ENCODE measurements around the gene POMP. TPM values are rescaled to one million over a fixed set of nuclear protein-coding genes. Genes with fewer than 3 reads are reported as not detected.

Gene POMP
- total RNA-seq, 1 experiment from 2014 or later: 107 TPM

DNA sequence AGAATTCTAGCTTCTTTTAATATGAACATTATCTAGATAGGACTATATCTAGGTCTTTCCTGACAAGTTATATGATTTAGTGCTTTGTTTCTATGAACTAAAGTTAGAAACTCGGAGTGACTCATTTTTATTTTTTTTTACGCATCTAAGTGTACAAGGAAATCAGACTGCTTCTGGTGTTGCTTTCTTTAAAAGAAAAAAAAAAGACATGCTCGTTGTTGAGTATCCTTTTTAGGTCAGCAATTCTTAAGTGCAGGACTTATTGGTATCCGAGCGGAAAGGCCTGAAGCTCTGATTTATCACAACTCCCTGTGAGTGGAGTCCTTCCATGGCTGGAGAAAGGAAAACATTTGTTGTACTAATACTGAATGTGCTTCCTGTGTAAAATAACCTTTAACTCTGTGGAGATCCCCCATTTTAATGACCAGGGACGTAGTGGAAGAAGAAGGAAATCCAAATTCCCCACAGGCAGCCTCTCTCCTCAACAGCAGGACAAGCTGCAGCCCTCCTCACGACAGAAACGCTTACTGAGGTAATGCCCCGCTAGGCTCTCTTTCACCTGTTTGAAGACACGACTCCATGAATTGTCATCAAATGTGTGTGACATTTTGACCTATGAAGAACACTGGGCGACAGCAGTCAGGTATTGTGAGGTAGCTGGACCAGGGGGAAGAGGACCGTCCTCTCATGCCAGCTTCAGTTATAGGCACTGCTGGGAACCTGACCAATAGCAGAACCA, 17.9 kb upstream of the POMP start:
- no TSS peak for BruUV-seq (replicated peaks)
- Histone ChIP-seq H3K4me2 (ENCODE audit: low read length) (no peak overlapping the region), H3K9me2 (ENCODE audit: insufficient read depth) (no peaks in the 10 kb centered on the region), H2AFZ (ENCODE audit: low read depth, low read length, poor library complexity, severe bottlenecking) (no peak overlapping the region), H4K20me1 (ENCODE audit: insufficient read depth) (no peaks in the 10 kb centered on the region), H3K79me2 (ENCODE audit: insufficient read depth, low read length) (no peaks in the 10 kb centered on the region), H3K27me3 (ENCODE audit: insufficient read depth, low read length) (no peaks in the 10 kb centered on the region), H3K9ac (ENCODE audit: low read length) (no peak overlapping the region), H3K4me3 (replicated peaks in 1 of 2; ENCODE audit: low read depth in 1 of 2, low read length in 2 of 2) (no peak overlapping the region), H3K36me3 (ENCODE audit: control insufficient read depth in 1 of 2, insufficient read depth in 2 of 2, low read length in 2 of 2) (no peaks in the 10 kb centered on the region), H3K4me1 (ENCODE audit: control insufficient read depth in 1 of 2, insufficient read depth in 2 of 2, low read length in 2 of 2) (peaks cover 0 to 7% of the 10 kb centered on the region in 2 experiments; a peak in 2 of 4 replicates), H3K9me3 (ENCODE audit: control insufficient read depth in 1 of 2, insufficient read depth in 1 of 2, low read depth in 1 of 2, low read length in 2 of 2) (no peaks in the 10 kb centered on the region), H3K27ac (ENCODE audit: low read depth, low read length) (no peak overlapping the region)
- intact Hi-C loops (cut with micrococcal nuclease): no loop called here
- ChIA-PET POLR2A (no interaction called here), CTCF (interaction anchor here (1.0 kb wide), 1 partner anchor 317 kb away, joined by 4 read pairs; no protein-coding TSS in a partner anchor), RAD21 (ENCODE audit: low non-redundant PET in 1 of 2, low total read pairs in 2 of 2, uncharacterized antibody in 2 of 2, unreplicated experiment in 2 of 2) (no interaction called here)
- DNase-seq (ENCODE audit: low read depth, low spot score) (no peak), ATAC-seq (no peak)
- no peak for TF ChIP-seq ZFX (IDR thresholded peaks at IDR 0.05)
- no peak for TF ChIP-seq EGR1 (IDR thresholded peaks at IDR 0.05; ENCODE audit: low read depth)
- TF ChIP-seq, protein P1, sequence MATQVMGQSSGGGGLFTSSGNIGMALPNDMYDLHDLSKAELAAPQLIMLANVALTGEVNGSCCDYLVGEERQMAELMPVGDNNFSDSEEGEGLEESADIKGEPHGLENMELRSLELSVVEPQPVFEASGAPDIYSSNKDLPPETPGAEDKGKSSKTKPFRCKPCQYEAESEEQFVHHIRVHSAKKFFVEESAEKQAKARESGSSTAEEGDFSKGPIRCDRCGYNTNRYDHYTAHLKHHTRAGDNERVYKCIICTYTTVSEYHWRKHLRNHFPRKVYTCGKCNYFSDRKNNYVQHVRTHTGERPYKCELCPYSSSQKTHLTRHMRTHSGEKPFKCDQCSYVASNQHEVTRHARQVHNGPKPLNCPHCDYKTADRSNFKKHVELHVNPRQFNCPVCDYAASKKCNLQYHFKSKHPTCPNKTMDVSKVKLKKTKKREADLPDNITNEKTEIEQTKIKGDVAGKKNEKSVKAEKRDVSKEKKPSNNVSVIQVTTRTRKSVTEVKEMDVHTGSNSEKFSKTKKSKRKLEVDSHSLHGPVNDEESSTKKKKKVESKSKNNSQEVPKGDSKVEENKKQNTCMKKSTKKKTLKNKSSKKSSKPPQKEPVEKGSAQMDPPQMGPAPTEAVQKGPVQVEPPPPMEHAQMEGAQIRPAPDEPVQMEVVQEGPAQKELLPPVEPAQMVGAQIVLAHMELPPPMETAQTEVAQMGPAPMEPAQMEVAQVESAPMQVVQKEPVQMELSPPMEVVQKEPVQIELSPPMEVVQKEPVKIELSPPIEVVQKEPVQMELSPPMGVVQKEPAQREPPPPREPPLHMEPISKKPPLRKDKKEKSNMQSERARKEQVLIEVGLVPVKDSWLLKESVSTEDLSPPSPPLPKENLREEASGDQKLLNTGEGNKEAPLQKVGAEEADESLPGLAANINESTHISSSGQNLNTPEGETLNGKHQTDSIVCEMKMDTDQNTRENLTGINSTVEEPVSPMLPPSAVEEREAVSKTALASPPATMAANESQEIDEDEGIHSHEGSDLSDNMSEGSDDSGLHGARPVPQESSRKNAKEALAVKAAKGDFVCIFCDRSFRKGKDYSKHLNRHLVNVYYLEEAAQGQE (IDR thresholded peaks at IDR 0.05; ENCODE audit: low read depth): no peak
- no peak for TF ChIP-seq TCF7L2 (IDR thresholded peaks at IDR 0.05; ENCODE audit: borderline replicate concordance, extremely low read depth, insufficient read depth, insufficient read length)
- TF ChIP-seq POLR2A (IDR thresholded peaks at IDR 0.05; ENCODE audit: borderline replicate concordance, extremely low read depth, insufficient read depth, insufficient read length): no peak
- no peak for TF ChIP-seq FOSL1 (IDR thresholded peaks at IDR 0.05; ENCODE audit: low read depth)
- TF ChIP-seq RAD21 (IDR thresholded peaks at IDR 0.05; ENCODE audit: low read depth): no peak
- no peak for TF ChIP-seq EZH2 (IDR thresholded peaks at IDR 0.05)
- TF ChIP-seq SRF (IDR thresholded peaks at IDR 0.05; ENCODE audit: low read depth): no peak
- no peak for TF ChIP-seq ELF1 (IDR thresholded peaks at IDR 0.05; ENCODE audit: borderline replicate concordance, low read depth)
- no peak for TF ChIP-seq JUND (IDR thresholded peaks at IDR 0.05)
- TF ChIP-seq, protein P2, sequence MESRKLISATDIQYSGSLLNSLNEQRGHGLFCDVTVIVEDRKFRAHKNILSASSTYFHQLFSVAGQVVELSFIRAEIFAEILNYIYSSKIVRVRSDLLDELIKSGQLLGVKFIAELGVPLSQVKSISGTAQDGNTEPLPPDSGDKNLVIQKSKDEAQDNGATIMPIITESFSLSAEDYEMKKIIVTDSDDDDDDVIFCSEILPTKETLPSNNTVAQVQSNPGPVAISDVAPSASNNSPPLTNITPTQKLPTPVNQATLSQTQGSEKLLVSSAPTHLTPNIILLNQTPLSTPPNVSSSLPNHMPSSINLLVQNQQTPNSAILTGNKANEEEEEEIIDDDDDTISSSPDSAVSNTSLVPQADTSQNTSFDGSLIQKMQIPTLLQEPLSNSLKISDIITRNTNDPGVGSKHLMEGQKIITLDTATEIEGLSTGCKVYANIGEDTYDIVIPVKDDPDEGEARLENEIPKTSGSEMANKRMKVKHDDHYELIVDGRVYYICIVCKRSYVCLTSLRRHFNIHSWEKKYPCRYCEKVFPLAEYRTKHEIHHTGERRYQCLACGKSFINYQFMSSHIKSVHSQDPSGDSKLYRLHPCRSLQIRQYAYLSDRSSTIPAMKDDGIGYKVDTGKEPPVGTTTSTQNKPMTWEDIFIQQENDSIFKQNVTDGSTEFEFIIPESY (IDR thresholded peaks at IDR 0.05; ENCODE audit: extremely low read depth, insufficient replicate concordance, low read length): no peak
- TF ChIP-seq, protein P3, sequence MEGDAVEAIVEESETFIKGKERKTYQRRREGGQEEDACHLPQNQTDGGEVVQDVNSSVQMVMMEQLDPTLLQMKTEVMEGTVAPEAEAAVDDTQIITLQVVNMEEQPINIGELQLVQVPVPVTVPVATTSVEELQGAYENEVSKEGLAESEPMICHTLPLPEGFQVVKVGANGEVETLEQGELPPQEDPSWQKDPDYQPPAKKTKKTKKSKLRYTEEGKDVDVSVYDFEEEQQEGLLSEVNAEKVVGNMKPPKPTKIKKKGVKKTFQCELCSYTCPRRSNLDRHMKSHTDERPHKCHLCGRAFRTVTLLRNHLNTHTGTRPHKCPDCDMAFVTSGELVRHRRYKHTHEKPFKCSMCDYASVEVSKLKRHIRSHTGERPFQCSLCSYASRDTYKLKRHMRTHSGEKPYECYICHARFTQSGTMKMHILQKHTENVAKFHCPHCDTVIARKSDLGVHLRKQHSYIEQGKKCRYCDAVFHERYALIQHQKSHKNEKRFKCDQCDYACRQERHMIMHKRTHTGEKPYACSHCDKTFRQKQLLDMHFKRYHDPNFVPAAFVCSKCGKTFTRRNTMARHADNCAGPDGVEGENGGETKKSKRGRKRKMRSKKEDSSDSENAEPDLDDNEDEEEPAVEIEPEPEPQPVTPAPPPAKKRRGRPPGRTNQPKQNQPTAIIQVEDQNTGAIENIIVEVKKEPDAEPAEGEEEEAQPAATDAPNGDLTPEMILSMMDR (IDR thresholded peaks at IDR 0.05 in 2 of 3, conservative IDR thresholded peaks at IDR 0.05 in 1 of 3; ENCODE audit: borderline replicate concordance in 1 of 3, insufficient read depth in 1 of 3, low read depth in 2 of 3, low read length in 2 of 3): no peak
- TF ChIP-seq, protein P4, sequence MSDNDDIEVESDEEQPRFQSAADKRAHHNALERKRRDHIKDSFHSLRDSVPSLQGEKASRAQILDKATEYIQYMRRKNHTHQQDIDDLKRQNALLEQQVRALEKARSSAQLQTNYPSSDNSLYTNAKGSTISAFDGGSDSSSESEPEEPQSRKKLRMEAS (IDR thresholded peaks at IDR 0.05): no peak
- TF ChIP-seq ZNF274 (IDR thresholded peaks at IDR 0.05; ENCODE audit: low read depth, low read length): no peak
- TF ChIP-seq, protein P5, sequence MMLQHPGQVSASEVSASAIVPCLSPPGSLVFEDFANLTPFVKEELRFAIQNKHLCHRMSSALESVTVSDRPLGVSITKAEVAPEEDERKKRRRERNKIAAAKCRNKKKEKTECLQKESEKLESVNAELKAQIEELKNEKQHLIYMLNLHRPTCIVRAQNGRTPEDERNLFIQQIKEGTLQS (IDR thresholded peaks at IDR 0.05): no peak

All from HCT116 (cell line).